ENCODE data around the gene PPP2R5C. TPM values are rescaled to one million over a fixed set of nuclear protein-coding genes. Genes with fewer than 3 reads are reported as not detected.

PPP2R5C gene
- total and polyA plus RNA-seq, 2 donors (not counting 3 experiments of a cell fraction or from before 2014, with no cell fraction given): 42.6 to 83.6 TPM

DNA sequence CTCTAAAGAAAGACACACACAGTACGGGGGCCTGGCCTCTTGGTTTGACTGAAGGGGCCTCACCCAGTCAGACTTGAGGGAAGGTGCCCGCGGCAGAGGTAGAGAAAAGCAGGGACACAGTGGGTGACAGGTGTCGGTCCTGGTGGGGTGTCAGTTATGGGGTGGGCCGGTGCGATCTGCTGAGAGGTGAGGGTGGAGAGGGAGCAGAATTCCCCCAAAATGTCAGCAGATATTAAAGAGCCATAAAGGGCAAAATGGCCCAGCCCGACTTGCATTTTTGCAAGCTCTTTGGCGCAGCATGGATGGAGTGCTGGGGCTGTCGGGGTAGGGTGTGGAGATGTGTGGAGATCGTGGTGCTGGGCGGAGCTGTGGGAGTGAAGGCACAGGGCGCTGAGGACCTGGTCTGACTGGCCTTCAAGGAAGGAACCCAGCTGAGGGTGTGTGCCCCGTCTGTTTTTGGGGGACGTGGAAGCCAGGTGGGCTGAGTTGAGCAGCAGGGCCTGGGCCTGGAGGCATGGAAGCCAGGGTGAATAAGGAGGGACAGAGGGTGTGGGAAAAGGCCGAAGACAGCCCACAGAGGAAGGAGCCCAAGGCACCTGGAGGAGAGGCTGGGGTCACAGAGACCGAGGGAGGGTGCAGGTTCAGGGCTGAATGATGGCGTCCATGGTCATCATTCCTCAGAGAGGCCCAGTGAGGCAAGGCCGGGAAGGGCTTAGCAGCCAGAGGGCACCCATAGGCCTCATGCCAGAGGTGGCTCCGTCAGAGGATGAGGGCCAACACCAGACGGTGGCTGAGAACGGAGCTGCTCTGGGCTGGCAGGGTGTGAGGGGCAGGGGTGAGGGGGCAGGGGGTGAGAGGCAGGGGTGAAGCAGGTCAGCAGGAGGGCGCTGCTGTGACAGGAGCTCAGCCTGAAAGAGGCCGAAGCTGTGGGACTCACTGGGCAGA is 154.6 kb downstream of the PPP2R5C start:
- CTCF ChIA-PET: no interaction called here
- TF ChIP-seq, protein P1, sequence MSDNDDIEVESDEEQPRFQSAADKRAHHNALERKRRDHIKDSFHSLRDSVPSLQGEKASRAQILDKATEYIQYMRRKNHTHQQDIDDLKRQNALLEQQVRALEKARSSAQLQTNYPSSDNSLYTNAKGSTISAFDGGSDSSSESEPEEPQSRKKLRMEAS (IDR thresholded peaks at IDR 0.05; ENCODE audit: insufficient read depth, insufficient read length): no peak
- TF ChIP-seq GATA2 (IDR thresholded peaks at IDR 0.05; ENCODE audit: insufficient read depth, insufficient read length, low read depth, low read length) (no peak), POLR2AphosphoS5 (IDR thresholded peaks at IDR 0.05; ENCODE audit: insufficient read depth, low read depth, low read length) (no peak), POLR2A (IDR thresholded peaks at IDR 0.05; ENCODE audit: low read depth, low read length) (no peak), FOS (IDR thresholded peaks at IDR 0.05; ENCODE audit: borderline replicate concordance, insufficient read depth, low read length) (no peak), EZH2 (IDR thresholded peaks at IDR 0.05; ENCODE audit: borderline replicate concordance, low read depth, low read length, severe bottlenecking) (no peak), MYC (IDR thresholded peaks at IDR 0.05; ENCODE audit: low read depth, low read length) (no peak), JUN (IDR thresholded peaks at IDR 0.05; ENCODE audit: borderline replicate concordance, insufficient read depth, insufficient read length, low read depth) (no peak)
- TF ChIP-seq, protein P2, sequence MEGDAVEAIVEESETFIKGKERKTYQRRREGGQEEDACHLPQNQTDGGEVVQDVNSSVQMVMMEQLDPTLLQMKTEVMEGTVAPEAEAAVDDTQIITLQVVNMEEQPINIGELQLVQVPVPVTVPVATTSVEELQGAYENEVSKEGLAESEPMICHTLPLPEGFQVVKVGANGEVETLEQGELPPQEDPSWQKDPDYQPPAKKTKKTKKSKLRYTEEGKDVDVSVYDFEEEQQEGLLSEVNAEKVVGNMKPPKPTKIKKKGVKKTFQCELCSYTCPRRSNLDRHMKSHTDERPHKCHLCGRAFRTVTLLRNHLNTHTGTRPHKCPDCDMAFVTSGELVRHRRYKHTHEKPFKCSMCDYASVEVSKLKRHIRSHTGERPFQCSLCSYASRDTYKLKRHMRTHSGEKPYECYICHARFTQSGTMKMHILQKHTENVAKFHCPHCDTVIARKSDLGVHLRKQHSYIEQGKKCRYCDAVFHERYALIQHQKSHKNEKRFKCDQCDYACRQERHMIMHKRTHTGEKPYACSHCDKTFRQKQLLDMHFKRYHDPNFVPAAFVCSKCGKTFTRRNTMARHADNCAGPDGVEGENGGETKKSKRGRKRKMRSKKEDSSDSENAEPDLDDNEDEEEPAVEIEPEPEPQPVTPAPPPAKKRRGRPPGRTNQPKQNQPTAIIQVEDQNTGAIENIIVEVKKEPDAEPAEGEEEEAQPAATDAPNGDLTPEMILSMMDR (IDR thresholded peaks at IDR 0.05; ENCODE audit: extremely low read depth in 1 of 2, insufficient read depth in 1 of 2, low read depth in 1 of 2, low read length in 2 of 2): no peak
- H3K27ac ChIP-seq (ENCODE audit: insufficient read depth, low read depth, low read length): no peak overlapping the region
- no peak overlapping the region for H3K4me2 ChIP-seq (ENCODE audit: insufficient read depth, low read length)
- H2AFZ ChIP-seq (ENCODE audit: low read depth, low read length): no peak overlapping the region
- H3K9ac ChIP-seq (replicated peaks; ENCODE audit: extremely low read depth, insufficient read depth, low read length): no peak overlapping the region
- H3K36me3 ChIP-seq (ENCODE audit: control insufficient read depth in 2 of 2, extremely low read depth in 1 of 2, insufficient read depth in 2 of 2, low read length in 2 of 2): peaks cover 5% of the 10 kb centered on the region in 2 experiments
- DNase-seq (ENCODE audit: low read depth, low spot score): no peak
- H3K9me1 ChIP-seq (replicated peaks; ENCODE audit: control insufficient read depth, extremely low read depth, insufficient read depth, low read length): no peaks in the 10 kb centered on the region
- H3K4me3 ChIP-seq (replicated peaks in 1 of 3; ENCODE audit: insufficient read depth in 1 of 3, low read depth in 1 of 3, low read length in 3 of 3): no peak overlapping the region
- BruUV-seq (replicated peaks): no TSS peak
- H3K4me1 ChIP-seq (ENCODE audit: control insufficient read depth, extremely low read depth, insufficient read depth, low read length): no peaks in the 10 kb centered on the region
- dilution Hi-C loops (cut with MboI; ENCODE audit: extremely low pct_ligation_motif_present, low sequenced_read_pairs) (no loop called here), intact Hi-C loops (cut with micrococcal nuclease) (no loop called here)
- no peaks in the 10 kb centered on the region for H4K20me1 ChIP-seq (replicated peaks; ENCODE audit: control insufficient read depth, extremely low read depth, insufficient read depth, low read length)
- POLR2A ChIA-PET: no interaction called here
- no peaks in the 10 kb centered on the region for H3K27me3 ChIP-seq (ENCODE audit: control insufficient read depth in 2 of 2, insufficient read depth in 2 of 2, low read length in 2 of 2)
- H3K79me2 ChIP-seq (ENCODE audit: control insufficient read depth, insufficient read depth, low read length): no peaks in the 10 kb centered on the region
- no peaks in the 10 kb centered on the region for H3K9me3 ChIP-seq (replicated peaks; ENCODE audit: control insufficient read depth, insufficient read depth, low read length)
- no peak for FAIRE-seq
